ENCODE data around the gene TGM4. TPM values are rescaled to one million over a fixed set of nuclear protein-coding genes. Genes with fewer than 3 reads are reported as not detected.
"Not testable (repeated sequence)": the region's sequence is repeated elsewhere in the genome, so short reads cannot be mapped to it uniquely, and the experiment has no call there.

TGM4 gene
- total and polyA plus RNA-seq, 10 of the 15 experiments (the other 5 are each of a cell fraction or from before 2014, with no cell fraction given) = not detected

- no peak for TF ChIP-seq ZNF207 (IDR thresholded peaks at IDR 0.05; ENCODE audit: borderline replicate concordance)
These were observed 28.6 kb upstream of the TGM4 start (continued) for GRCh38 chr3:44845528-44846520.

GRCh38 chr3:44848634-44849033, 25.8 kb upstream of the TGM4 start:
- peak; percentile 61 for FAIRE-seq
- H3K27ac ChIP-seq (ENCODE audit: control insufficient read depth, insufficient read depth) = no peak overlapping the region

GRCh38 chr3:44856663-44857062, 17.7 kb upstream of the TGM4 start:
- H2AFZ ChIP-seq (ENCODE audit: control insufficient read depth, low read depth, low read length); POLR2A ChIA-PET; RAD21 ChIA-PET (ENCODE audit: unreplicated experiment); H3K79me2 ChIP-seq (ENCODE audit: control insufficient read depth, insufficient read depth, low read length); H3K27me3 ChIP-seq (replicated peaks in 1 of 2; ENCODE audit: control insufficient read depth in 2 of 2, insufficient read depth in 2 of 2, low read length in 1 of 2); in situ Hi-C loops (cut with MboI); H3K9ac ChIP-seq (ENCODE audit: control insufficient read depth, insufficient read depth, low read length); H3K27ac ChIP-seq (ENCODE audit: control insufficient read depth, insufficient read depth); BruUV-seq (replicated peaks); H3K4me3 ChIP-seq; H3K4me2 ChIP-seq (ENCODE audit: control insufficient read depth, insufficient read depth); H3K9me3 ChIP-seq (replicated peaks; ENCODE audit: control insufficient read depth, insufficient read depth, low read length); H3K4me1 ChIP-seq (ENCODE audit: control insufficient read depth, insufficient read depth, low read length); ATAC-seq; FAIRE-seq; SMC1A ChIA-PET (ENCODE audit: uncharacterized antibody, unreplicated experiment); H4K20me1 ChIP-seq (ENCODE audit: control insufficient read depth, insufficient read depth); DNase-seq (ENCODE audit: low read depth, low spot score); CTCF ChIA-PET; intact Hi-C loops (cut with micrococcal nuclease; ENCODE audit: unreplicated experiment): not testable (repeated sequence)
- 98% methylated on average over 6 of the region's 6 CpGs for WGBS (ENCODE audit: insufficient coverage, insufficient replicate concordance, low lambda C conversion rate, missing lambda C conversion rate)
- H3K36me3 ChIP-seq (ENCODE audit: control insufficient read depth in 2 of 2, insufficient read depth in 2 of 2, low read length in 1 of 2) = peaks cover 0 to 18% of the 10 kb centered on the region in 2 experiments; a peak in 2 of 4 replicates

More at GRCh38 chr3:44848634-44849033, 25.8 kb upstream of the TGM4 start:
- ChIA-PET CTCF (no interaction called here), RAD21 (ENCODE audit: unreplicated experiment) (no interaction called here), POLR2A (no interaction called here), SMC1A (ENCODE audit: uncharacterized antibody, unreplicated experiment) (interaction anchor here (1.0 to 1.7 kb wide), 3 partner anchors 11 to 18 kb away, joined by 3 read pairs; no protein-coding TSS in a partner anchor)
- Histone ChIP-seq H3K79me2 (ENCODE audit: control insufficient read depth, insufficient read depth, low read length) (no peaks in the 10 kb centered on the region), H3K9ac (ENCODE audit: control insufficient read depth, insufficient read depth, low read length) (no peak overlapping the region), H3K4me2 (ENCODE audit: control insufficient read depth, insufficient read depth) (no peak overlapping the region), H3K27me3 (replicated peaks in 1 of 2; ENCODE audit: control insufficient read depth in 2 of 2, insufficient read depth in 2 of 2, low read length in 1 of 2) (no peaks in the 10 kb centered on the region), H3K36me3 (ENCODE audit: control insufficient read depth in 2 of 2, insufficient read depth in 2 of 2, low read length in 1 of 2) (peaks cover 3 to 28% of the 10 kb centered on the region in 2 experiments), H3K4me1 (ENCODE audit: control insufficient read depth, insufficient read depth, low read length) (no peaks in the 10 kb centered on the region), H3K4me3 (no peak overlapping the region), H2AFZ (ENCODE audit: control insufficient read depth, low read depth, low read length) (no peak overlapping the region), H3K9me3 (replicated peaks; ENCODE audit: control insufficient read depth, insufficient read depth, low read length) (no peaks in the 10 kb centered on the region; the same call in 2 of the 3 replicates), H4K20me1 (ENCODE audit: control insufficient read depth, insufficient read depth) (no peaks in the 10 kb centered on the region)
- WGBS (ENCODE audit: insufficient coverage, insufficient replicate concordance, low lambda C conversion rate, missing lambda C conversion rate) = 41% methylated on average over 1 of the region's 1 CpG
- TF ChIP-seq EZH2 (IDR thresholded peaks at IDR 0.05; ENCODE audit: borderline replicate concordance, control insufficient read depth, low read depth, low read length) (no peak), SUZ12 (IDR thresholded peaks at IDR 0.05; ENCODE audit: unreplicated experiment) (no peak), SPI1 (IDR thresholded peaks at IDR 0.05; ENCODE audit: borderline replicate concordance, insufficient read depth, low read depth, low read length) (peak; percentile 68; the same call in 1 of the 2 replicates), ETV6 (conservative IDR thresholded peaks at IDR 0.05 in 1 of 2, IDR thresholded peaks at IDR 0.05 in 1 of 2; ENCODE audit: borderline replicate concordance in 1 of 2, low read depth in 1 of 2) (no peak), RELB (IDR thresholded peaks at IDR 0.05; ENCODE audit: low read depth) (0 out of 2 replicates have a peak, but pooled peaks have one; percentile 21), IKZF1 (conservative IDR thresholded peaks at IDR 0.05) (peak; percentile 48), FOXM1 (IDR thresholded peaks at IDR 0.05; ENCODE audit: low read depth, low read length) (no peak)
- no peak for DNase-seq (ENCODE audit: low read depth, low spot score)
- no TSS peak for BruUV-seq (replicated peaks)
- intact Hi-C loops (cut with micrococcal nuclease; ENCODE audit: unreplicated experiment) (no loop called here), in situ Hi-C loops (cut with MboI) (no loop called here)
- peak; percentile 20; the same call in 1 of the 3 replicates for ATAC-seq

All from GM12878 (cell line).